Fibroblast of villous mesenchyme (primary cell): ENCODE data around the gene OFD1. TPM values are rescaled to one million over a fixed set of nuclear protein-coding genes. Genes with fewer than 3 reads are reported as not detected.

Experiments used
- DNase-seq: peaks from one replicate; pipeline ENCODE4 v3.0.0-alpha.2; 2010; ENCODE audit warnings: low read depth
- H3K4me3 ChIP-seq: 2 replicates; pipeline ENCODE4 v1.5.1; 2011; ENCODE audit warnings: low read depth, mild to moderate bottlenecking, low read length
- CTCF ChIP-seq: IDR thresholded peaks from 2 replicates; pipeline ENCODE4 v1.5.1; 2012; ENCODE audit warnings: low read depth, mild to moderate bottlenecking, low read length; ENCODE audit not compliant: insufficient read depth
- total RNA-seq: library from RNA; depleted of rRNA; stranded (reverse); fragments of >200 nt; gene quantifications from 2 replicates; pipeline ENCODE4 v1.2.3, GENCODE V29; 2012

Gene OFD1
- total RNA-seq, 1 donor, result 12.5 TPM

DNA sequence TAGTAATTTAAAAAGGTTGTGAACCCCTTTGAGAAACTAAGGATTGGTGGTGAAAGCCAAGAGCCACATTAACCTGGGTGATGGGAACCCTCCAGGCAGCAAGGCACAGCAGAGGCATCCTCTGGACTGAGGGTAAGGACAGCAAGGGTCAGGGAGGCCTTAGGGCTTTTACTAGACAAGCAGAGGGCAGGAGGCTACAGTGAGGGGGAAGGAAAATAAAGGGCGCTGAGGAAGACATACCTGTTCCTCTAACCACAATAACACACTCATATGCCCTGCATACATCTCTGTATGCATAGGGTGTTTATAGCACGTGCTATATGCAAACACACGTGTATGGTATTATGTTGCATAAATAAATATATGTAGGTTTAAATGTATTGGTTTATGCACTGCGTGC is 63.6 kb downstream of the OFD1 start:
- H3K4me3 ChIP-seq, result no peak overlapping the region
- TF ChIP-seq CTCF, result no peak
- no peak for DNase-seq

- no peak for TF ChIP-seq CTCF
- DNase-seq, result no peak
- no peak overlapping the region for H3K4me3 ChIP-seq
Observed at GRCh38 chrX:13803116-13803515, 68.6 kb downstream of the OFD1 start.

GRCh38 chrX:13805241-13805640 is 70.7 kb downstream of the OFD1 start:
- no peak for TF ChIP-seq CTCF
- no peak for DNase-seq
- no peak overlapping the region for H3K4me3 ChIP-seq

GRCh38 chrX:13808293-13808692 is 73.7 kb downstream of the OFD1 start:
- no peak for TF ChIP-seq CTCF
- H3K4me3 ChIP-seq, result no peak overlapping the region
- no peak for DNase-seq

GRCh38 chrX:13808865-13809264 is 74.3 kb downstream of the OFD1 start:
- H3K4me3 ChIP-seq, result no peak overlapping the region
- no peak for TF ChIP-seq CTCF
- DNase-seq, result no peak

DNA sequence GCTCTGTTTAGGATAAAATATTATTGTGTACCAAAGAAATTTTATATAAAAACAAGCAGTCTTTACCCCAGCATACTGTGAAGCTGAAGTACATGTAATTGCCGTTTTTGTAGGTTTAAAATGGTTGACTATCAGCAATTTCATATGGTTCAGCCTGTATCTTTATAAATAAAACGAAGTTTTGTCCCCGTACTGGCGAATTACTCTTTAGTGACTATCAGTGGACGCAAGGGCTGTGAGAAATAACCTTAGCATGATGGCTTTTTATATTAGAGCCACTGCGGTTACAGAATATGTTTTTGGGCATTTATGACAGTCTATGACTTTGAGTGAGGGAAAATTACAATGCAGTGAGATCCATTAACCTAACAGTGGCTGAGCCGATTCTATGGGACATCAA is 81.1 kb downstream of the OFD1 start:
- no peak overlapping the region for H3K4me3 ChIP-seq
- no peak for DNase-seq
- TF ChIP-seq CTCF, result no peak

GRCh38 chrX:13816176-13816575 is 81.6 kb downstream of the OFD1 start:
- DNase-seq, result no peak
- TF ChIP-seq CTCF, result no peak
- no peak overlapping the region for H3K4me3 ChIP-seq
